GM18517 (cell line): ENCODE measurements around the gene GGT5.
"Not testable (repeated sequence)": the region's sequence is repeated elsewhere in the genome, so short reads cannot be mapped to it uniquely, and the experiment has no call there.

ENCODE experiments used
- ATAC-seq: cut with Tn5 transposase; IDR thresholded peaks from one replicate; pipeline ENCODE4 v1.9.1; 2021; ENCODE audit warnings: mild to moderate bottlenecking, moderate library complexity; ENCODE audit not compliant: unreplicated experiment

Gene GGT5

DNA sequence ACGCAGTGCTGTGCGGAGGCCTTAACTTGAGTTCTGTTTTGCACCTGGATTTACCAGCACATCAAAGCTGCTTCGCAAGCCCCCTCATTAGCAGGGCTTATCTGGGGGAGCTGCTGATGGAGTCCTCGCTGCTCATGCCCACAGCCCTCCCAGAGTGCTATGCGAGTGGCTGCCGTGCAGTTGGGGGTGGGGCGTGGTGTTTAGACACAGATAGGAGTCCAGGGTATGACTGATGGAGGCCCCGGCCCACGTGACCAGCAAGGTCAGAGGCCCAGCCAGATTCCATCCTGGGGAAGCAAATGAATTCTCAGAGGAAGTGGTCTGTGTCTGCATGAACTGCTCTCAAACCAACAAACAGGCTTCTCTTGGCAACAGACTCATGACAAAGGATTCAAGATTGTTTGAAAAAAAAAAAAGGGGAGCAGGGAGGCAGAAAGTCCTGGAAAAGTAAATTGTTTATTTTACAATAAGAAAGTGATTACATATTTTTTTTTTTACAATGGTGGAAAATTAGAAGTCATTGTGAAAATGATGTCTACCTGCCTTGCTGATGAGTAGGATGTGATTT is 19.5 kb upstream of the GGT5 start:
- not testable (repeated sequence) for ATAC-seq

DNA sequence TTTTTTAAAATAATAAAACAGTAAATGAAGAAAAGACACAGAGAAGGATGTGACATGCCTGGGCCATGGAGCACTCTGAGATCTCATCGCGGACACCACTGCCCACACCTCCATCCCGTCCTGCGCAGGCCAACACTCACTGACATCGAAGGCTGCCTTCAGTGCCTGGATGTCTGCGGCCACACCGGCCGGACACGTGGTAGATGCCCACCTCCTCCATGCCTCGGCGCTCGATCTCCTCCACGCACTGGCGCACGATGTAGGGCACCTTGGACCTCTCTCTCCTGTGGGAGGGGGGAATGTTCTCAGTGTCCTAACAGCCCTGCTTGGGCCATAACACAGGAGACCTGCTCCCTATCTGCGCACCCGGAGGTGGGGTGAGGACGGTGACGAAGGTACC is 18.6 kb upstream of the GGT5 start:
- not testable (repeated sequence) for ATAC-seq

DNA sequence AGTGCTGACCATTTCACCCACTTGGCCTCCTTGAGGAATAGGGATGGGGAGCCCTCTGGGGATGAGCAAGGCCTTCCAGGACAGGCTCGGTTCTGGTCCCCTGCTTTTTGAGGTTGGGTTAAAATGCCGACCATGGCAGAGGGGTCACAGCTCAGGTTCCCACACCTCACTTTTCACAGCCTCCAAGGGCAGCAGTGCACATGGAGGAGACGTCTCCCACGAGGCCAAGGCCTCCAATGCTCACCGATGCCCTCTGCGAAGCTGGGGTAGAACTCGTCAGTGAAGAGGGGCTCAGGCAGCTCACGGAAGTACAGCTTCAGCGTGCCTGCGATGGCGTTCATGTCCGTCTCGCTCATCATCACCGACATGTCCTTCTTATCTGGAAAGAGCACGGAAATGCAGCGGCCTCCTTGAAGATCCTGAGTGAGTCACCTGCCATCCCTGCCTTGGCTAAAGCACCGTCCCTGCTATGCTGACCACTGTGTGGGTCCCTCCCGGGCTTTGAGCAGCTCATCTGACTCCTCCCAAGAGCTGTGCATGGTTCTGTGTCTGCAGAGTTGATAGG is 17.4 kb upstream of the GGT5 start:
- not testable (repeated sequence) for ATAC-seq

DNA sequence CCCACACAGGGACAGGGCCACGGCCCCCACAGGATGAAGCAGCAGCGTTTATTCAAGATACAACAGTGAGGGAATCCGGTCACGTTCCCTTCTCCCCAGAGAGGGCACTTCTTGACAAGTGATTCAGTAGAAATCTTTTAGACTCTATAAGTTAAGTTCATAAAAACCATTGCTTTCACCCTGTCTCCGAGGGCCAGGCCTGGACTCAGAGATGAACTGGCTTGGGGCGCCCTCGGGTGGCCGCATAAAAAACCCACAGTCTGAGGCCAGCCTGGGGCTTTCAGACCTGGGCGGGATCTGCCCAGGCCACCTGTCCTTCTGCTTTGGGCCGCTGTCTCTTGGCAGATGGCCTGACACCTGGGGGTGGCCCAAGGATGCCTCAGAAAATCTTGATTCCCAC is 14.6 kb upstream of the GGT5 start:
- ATAC-seq, result not testable (repeated sequence)

DNA sequence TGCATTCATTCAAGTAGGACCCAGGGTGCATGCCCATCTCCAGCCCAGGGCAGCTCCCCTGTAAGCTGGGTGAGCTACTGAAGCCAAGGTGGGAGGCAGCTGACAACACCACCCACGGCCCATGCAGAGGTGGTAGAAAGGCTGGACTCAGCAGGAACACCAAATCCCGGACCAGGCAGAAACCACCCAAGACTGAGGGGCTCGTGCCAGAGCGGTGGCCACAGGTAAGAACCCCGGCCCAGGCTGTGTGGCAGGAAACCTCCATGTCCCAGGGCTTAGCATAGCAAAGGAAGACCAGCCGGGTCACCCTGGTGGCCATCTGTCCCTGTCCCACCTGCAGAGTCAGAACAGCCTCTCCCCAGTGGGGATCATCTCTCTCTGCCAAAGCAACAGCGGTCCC is 11.9 kb upstream of the GGT5 start:
- not testable (repeated sequence) for ATAC-seq

DNA sequence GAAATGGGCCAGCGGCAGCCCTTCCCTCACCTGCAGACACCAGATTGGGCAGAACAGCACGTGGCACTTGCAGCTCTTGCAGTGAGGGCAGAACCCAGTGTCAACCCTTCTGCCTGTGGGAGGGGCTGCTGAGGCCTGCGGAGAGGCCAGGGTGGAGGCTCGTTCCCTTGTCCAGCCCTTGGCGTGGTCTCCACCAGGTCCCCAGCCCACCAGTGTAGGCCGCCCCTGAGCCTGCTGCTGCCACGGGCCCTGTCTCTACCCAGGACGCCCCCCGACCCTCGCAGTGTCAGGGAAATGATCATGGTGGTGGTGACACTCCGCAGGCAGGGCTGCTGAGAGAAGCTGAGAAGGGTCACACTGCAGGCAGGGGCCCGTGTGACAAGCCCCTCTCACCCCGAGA is 11.3 kb upstream of the GGT5 start:
- ATAC-seq, result not testable (repeated sequence)

DNA sequence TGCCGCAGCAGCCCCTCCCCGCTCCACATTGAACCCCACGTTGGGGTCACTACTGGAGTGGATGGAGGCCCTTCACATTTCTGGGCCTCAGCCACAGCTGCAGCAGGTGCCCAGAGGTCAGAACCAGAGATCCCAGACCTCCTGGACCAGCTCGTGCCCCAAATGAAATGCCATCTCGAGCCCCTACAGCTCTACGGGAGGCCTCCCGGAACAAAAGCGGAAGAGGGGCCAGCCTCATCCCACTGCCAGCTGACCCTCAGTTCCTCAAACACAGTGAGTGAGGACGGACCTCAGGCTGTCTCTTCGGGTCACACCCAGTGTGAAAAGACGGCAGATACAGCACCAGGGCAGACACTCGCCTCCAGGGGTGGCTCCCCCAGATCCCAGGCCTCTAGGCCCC is 8.2 kb upstream of the GGT5 start:
- not testable (repeated sequence) for ATAC-seq

DNA sequence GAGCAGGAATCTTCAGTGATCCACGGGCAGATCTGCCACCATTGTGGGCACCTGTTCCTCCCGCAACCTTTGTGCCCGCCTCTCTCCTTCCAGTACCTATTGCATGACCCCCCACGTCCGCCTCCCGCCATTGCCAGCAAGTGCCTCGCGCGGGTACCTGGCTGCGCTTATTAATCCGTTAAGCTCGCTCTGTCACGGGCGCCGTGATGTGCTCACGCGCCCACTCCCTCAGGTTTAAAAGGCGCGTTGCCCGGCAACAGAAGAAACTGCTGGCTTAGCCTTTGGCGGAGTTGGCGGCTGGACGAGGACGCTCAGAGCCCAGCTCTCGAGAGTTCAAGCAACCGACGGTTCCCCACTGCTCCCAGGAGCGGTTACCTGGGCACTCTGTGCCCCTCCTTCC is 6.4 kb upstream of the GGT5 start:
- not testable (repeated sequence) for ATAC-seq

DNA sequence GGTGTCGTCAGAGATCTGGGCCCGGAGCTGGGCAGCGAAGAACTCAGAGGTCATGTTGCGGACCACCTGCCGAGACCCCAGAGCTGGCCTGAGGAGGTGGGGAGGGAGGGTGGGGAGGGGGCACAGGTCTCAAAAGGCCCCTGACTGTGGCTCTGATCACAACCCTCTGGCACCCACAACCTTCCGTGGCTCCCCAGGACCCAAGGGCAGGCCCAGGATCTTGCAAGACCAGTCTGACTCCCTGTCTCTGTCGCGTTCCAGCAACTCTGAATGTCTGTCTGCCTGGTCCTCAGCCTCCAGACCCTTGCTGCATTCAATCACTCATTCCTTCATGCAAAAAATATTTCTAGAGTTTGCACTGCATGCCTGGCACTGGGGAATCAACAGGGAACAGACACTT is 4.5 kb upstream of the GGT5 start:
- not testable (repeated sequence) for ATAC-seq

DNA sequence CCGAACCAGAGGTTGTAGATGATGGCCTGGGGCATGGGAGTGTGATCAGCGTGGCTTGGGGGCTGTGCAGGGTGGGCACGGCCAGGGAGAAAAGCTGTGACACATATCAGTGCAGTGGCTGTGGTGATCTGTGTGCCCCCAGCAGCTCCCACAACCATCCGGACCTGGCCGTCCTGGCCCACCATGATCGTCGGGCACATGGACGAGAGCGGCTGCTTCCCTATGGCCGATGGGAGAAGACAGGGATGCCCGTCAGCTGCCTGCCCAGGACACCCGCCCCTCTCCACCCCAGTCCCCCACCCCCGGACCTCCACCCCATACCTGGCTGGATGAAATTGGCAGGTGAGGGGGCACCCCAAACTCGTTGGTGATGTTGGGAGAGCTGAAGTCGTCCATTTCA is 3.7 kb upstream of the GGT5 start:
- not testable (repeated sequence) for ATAC-seq

DNA sequence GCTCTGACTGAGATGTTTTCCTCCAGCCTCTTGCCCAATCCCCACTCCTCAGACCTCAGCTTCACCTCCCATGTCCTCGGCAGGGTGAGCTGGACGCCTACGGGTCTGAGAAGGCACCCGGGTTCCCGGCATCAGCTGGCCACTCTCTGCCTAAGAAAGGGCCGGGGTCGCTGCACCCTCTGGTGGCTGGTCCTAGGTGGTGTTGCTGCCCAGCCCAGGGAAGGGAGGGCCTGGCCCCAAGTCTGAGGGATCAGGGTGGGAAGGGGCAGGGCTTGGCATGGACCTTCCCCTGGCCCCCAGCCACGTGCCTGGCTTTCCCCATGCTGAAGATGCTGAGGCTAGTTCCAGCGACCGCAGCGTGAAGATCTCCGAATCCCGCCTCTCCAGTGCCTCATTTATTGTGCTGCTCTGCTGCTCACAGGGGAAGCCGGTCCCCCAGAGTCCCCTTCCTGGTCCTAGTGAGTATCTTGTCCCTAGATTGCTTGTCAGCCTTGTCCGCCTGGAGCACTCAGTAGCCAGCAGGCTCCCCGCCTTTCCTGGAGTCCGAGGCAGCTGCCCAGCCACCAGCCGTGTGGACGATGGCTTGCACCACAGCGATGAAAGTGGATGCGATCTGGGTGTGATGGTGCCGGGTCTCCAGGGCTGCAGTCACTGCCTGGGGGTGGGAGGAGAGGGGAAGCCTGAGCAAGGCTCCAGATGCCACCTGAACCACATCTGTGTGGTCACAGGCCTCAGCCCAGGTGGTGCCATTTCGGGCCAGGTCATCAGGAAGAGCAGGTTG is 2.9 kb upstream of the GGT5 start:
- ATAC-seq, result no peak

DNA sequence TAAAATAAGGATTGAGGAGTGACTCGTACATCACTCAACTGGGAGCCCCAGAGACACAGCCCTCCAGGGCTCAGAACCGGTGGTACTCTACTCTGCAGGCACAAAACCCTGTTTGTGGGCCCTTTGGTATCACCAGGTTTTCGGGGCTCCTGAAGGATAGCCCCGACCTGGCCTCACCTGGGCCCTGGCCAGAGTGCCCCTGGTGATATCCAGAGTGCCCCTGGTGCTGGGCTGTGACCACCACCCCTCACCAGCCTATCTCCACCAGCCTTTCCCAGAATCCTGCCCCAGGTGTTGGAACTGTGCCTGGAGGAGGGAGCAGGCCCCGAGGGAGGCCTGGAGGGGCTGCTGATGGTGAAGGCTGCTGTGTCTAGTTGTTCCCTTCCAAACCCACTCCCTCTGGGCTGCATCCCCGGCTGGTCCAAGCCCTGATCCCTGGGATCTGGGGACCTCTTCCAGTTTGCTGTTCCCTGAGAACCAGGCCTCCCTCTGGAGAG is 2.2 kb upstream of the GGT5 start:
- ATAC-seq, result no peak

DNA sequence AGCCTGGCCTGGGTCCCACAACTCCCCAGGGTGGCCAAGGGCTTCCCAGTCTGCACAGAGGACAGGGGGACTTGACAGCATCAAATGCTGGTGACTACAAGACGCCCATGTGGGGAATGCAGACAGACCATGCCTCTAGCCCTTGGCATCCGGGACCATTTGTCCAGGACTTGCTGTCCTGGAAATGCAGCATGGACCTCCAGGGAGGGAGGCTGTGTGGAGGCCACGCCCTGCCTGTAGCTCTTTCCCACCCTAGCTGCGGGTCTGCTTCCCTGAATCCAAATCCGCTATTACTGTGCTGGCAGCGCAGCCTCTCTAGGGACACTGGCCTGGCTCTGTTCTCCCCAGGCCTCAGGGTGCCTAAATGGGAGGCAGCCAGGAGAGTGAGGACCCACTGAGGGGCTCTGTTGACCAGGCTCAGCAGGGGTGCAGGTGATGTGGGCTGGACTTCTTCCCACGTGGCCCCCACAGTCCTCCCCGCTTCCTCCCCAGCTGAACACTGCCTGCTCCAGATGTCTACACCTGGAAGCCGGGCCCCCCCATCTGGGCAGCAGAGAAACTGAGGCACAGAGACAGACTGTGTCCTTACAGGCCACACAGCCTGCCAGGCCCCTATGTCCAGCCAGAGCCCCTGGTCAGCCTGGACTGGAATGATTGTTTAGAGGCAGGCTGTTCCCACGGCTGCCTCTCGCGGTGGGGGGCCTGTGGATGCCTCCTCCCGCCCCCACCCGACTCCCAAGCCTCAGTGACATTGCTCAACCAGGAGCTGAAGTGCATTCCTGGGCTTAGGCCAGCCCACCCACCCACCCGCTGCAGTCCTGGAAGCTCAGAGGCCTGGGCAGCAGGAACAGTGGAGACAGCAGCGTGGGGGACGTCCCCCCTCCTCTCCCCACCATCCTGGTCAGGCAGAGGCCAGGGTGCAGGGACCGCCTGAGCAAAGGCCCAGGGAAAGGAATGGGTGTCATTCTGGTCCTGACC is 991 bp upstream of the GGT5 start:
- not testable (repeated sequence) for ATAC-seq

DNA sequence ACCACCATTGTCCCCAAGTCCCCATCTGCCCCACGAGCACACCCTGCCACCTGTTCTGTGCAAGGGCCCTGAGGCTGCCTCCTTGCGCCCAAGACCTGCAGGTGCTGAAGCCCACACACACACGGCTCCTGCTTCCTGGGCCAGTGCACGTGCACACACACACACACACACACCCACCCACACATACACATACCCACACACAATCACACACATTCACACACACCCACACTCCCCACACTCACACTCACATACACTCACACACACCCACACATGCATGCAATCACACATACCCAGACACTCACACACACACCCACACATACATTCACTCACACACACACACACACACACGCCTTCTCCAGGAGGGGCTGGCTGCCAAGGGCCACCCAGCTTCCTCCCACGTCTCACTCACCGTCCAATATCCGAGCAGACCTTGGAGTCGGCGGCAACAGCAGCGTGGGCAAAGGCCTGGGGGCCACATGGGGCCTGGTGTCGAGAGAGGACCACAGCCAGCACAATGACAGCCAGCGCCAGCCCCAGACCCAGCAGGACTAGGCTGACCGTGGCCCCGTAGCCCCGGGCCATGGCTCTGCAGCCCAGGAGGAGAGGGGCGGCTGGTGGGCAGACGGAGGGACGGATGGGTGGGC is 616 bp downstream of the GGT5 start:
- no peak for ATAC-seq

DNA sequence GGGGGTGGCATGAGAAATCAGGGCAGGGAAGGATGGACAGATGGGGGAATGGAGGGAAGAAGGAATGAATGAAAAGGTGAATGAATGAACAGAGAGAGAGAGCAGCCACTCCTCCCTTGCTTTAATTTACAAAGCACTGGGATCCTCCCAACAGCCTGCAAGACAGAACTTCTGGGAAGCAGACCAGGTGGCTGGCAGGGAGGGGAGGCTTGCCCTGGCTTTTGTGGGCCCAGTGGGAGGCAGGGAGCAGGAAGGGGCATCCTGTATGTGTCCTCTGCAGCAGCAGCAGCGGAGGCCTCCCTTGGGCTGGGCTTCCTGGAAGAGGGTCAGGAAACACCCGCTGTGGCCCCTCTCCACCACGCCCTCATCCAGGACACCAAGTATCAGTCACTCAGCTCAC is 1.5 kb downstream of the GGT5 start:
- not testable (repeated sequence) for ATAC-seq

DNA sequence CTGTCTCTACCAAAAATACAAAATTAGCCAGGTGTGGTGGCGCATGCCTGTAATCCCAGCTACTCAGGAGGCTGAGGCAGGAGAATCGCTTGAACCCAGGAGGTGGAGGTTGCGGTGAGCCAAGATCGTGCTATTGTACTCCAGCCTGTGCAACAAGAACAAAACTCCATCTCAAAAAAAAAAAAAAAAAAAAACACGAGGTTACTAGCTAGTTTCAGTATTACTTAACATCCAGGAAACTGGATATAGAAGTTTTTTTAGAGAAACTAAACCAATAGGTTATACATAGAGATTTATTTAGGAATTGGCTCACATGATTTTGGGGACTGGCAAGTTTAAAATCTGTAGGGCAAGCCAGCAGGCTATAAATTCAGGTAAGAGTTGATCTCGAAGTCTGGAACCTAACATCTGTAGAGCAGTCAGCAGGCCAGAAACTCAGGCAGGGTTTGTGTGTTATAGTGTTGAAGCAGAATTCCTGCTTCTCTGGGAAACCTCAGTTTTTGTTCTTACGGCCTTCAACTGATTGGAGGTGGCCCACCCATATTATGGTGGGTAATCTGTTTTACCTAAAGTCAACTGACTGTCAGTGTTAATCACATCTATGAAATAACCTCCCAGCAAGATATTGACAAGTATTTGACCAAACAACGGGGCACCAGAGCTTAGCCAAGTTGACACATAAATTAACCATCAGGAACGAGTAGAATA is 3.7 kb downstream of the GGT5 start:
- not testable (repeated sequence) for ATAC-seq

DNA sequence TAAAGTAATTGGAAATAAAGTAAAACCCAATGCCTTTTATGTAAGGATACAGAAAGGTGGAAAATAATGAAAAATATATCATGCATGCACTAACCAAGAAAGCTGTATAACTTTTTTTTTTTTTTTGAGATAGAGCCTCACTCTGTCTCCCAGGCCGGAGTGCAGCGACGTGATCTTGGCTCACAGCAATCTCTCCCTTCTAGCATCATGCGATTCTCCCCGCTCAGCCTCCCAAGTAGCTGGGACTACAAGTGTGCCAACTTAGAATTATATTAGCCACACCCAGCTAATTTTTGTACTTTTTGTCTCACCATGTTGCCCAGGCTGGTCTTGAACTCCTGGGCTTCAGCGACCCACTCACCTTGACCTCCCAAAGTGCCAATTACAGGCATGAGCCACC is 4.5 kb downstream of the GGT5 start:
- no peak for ATAC-seq

DNA sequence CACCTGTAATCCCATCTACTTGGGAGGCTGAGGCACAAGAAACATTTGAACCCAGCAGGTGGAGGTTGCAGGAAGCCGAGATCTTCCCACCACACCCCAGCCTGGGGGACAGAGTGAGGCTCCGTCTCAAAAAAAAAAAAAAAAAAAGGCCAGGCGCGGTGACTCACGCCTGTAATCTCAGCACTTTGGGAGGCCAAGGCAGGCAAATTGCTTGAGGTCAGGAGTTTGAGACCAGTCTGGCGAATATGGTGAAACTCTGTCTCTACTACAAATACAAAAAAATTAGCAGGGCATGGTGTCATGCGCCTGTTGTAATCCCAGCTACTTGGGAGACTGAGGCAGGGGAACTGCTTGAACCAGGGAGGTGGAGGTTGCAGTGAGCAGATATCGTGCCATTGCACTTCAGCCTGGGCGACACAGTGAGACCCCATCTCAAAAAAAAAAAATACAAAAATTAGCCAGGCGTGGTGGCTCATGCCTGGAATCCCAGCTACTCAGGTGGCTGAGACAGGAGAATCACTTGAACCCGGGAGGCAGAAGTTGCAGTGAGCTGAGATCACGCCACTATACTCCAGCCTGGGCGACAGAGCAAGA is 6.7 kb downstream of the GGT5 start:
- not testable (repeated sequence) for ATAC-seq

DNA sequence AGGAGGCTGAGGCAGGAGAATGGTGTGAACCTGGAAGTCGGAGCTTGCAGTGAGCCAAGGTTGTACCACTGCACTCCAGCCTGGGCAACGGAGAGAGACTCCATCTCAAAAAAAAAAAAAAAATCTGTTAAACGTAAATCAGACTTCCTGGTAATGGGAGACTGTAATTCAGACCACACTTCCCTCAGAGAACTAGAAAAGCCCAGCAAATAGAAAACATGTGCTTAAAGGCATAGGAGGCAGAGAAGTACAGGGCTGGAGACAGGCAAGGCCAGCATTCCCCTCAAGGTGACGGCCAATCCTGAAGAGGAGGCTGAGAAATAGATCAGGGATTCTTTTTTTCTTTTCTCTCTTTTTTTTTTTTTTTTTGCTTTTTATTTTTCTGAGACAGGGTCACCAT is 8.2 kb downstream of the GGT5 start:
- ATAC-seq, result no peak
